Activated naive CD4-positive, alpha-beta T cell treated with Interleukin-2 at 50 U/mL for 16 hours (primary cell): ENCODE measurements around the gene CAMK4.
"Not testable (repeated sequence)": the region's sequence is repeated elsewhere in the genome, so short reads cannot be mapped to it uniquely, and the experiment has no call there.

Experiments
- DNase-seq: peaks from one replicate; pipeline ENCODE4 v3.0.0-alpha.2; 2020

CAMK4 gene

DNA sequence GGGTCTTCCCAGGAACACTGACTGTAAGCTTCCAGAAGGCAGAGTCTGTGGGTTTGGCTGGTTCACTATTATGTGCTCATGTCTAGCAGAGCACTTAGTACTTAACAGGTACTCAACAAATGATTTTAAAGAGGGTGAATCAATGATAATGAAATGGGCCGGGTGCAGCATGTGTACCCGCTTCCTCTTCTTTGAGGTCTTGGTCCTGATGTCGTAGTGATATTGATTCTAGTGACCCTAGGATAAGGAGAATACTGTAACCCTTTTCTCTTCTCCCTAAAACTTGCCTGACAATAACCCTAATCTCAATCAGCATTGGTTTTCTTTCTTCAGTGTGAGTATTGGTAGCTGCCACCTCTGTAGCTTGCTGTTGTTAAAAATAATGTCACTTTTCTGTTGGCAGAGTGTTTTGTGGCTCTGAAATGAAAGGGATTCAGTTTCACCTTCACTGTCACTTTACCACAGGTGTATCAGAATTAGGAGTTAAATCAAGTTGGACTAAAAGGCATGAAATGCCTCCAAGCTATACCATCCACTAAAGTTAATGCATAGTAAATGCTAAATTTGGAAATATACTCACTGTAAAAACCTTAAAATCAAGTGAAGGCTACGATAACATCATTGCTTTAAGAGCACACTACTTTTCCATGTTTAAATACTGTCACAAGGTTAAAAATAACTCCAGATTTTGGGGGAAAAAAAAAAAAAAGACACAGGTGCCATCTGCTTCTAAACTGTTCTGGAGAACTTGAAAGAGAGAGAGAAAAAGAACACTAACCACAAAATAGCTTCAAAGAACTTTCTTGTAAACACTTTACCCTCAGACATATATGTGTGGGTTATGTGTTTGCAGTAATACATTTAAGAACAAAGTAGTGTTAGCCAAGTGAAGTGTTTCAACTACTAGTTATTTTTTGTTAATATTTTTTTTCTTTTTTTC lies 6.0 kb downstream of the CAMK4 start:
- DNase-seq: no peak

DNA sequence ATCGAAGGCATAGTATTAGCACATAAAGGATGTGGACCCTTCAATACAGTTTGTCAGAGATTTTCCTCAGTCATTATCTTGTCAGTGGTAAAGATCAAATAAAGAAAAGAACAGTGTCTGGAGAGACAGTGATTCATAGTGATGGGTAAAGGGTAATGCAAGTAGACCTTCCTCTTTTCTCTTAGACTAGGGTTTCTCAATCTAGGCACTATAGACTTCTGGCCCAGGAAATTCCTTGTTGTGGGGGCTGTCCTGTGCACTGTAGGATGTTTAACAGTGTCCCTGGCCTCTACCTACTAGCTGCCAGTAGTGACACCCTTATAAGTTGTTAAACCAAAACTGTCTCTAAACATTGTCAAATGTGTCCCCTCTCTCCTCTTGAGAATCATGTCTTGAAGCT lies 6.9 kb downstream of the CAMK4 start:
- DNase-seq: no peak

DNA sequence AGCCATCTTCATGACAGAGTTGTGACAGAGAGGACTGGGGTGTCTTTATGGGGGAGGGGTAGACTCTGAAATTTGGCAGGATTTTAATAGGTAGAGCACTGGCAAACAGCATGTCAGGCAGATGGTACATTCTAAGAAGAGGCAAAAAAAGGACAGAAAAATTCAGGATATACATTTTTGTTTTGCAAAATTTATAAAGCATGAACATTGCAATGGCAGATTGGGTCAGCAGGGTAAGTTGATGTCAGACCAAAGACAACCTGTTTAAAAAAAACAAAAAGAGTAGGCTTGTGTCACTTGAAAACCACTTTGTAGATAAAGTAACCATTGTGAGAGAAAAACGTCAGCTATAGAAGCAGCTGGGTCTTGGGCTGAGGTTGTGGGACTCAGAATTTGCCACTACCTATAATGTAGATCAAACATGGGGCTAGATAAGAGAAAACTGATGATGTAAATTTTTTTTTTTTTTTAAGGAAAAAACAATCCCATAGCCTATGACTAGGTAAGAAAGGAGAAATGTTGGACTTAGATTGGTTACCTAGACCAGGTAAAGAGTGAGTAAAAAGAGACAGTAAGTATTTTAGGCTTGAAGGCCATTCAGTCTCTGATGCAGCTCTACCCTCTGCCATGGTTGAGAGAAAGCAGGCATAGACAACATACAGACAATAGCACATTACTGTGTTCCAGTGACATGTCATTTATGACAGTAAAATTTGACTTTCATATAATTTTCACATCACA lies 8.3 kb downstream of the CAMK4 start:
- DNase-seq: no peak

DNA sequence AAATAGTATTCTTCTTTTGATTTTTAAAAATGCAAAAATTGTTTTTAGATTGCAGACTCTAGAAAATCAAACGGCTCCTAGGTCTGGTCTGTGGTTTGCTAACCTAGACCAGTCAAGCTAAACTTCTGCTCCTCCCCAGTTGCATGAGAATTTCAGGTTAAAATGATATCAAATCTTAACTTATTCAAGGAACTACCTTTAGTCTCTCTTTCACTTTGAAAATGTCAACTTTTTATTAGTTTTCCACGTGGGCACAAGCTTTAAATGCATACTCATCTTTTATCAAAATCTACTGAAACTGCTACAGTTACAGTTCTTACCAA lies 8.8 kb downstream of the CAMK4 start:
- no peak for DNase-seq

DNA sequence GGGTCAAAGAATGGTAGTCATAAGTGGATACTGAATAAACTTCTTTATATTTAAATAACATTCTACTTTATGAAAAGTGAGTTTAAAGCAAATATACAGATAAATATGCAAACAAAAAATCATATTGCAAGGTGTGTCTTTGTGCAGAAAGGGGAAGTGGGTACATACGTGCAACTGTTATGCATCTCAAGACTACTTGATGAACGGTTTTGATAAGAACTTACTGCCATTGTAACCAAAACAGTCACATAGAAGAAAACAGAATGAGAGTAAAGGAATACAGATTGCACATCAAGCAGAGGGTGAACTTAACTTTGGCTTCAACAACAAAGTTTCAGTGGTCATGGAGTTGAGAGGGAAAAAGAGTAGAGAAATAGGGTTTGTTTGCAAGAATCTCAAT lies 9.9 kb downstream of the CAMK4 start:
- DNase-seq: no peak

DNA sequence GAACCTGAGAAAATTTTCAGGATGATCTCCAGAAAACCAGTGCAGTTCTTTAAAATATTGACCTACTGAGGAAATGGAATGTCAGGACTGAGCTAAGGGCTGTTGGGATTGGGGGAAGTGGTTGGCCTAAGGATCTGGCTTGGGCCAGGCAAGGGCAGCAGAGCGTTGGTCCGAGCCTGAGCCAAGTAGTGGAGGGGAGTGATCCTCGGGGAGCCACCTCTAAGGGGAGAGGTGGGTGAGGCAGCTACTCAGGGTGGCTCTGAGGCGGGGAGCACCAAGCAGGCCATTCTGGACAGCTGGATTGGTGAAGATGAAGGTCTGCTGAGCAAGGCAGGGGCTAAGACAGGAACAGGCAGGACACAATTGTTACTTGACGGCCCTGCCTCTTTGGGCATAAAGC lies 11.5 kb downstream of the CAMK4 start:
- no peak for DNase-seq

DNA sequence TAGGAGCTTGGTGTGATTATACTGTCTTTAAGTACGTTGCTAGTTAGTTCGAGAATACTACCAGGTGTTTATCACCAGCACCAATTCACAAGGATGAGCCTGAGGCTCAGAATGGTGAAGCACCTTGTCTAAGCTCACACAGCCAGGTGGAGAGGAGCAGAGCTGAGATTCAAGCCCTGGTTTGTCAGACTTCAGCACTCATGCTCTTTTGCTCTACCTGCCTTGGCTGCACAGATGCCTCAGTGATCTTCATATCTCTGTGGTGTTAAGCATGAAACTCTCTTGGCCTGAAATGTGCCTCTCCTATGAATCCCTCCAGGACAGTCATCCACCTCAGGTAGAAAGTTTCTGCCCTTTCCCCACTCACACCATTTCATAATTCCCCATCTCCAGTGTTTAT lies 12.2 kb downstream of the CAMK4 start:
- no peak for DNase-seq

DNA sequence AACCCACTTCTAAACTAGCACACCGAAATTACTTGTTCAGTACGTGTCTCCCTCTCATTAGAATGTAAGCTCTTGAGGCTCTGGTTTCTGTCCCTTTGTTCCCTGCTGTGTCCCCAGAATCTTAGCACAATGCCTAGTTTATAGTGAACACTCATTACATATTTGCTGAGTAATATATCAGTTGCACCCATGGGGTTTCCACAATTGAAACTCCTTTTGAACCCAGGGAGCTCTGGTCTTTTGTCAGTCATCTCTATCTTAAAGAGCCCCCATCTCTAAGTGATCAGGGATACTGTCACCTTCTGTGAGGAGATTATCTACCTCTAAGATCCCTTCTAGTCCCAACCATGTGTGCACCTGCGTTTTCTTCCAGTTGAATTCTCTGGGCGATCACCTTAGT lies 12.8 kb downstream of the CAMK4 start:
- DNase-seq: no peak

DNA sequence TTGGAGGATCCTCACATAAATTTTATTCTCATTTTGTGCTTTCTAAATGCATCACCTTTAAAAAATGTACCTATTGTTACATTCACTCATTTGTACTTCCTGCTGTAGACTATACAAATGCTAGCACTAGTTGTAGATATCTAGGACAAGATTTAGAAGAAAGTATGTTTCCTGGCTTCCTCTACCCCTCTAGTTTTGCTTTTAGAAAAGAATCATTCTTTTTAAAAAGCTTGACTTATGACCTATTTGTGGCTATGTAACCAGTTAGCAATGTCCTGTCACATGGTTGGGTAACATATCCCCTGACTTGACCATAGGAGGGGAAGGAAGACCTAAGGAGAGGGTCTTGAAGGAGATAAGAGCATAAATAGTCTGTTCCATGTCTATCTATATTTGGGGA lies 13.3 kb downstream of the CAMK4 start:
- DNase-seq: no peak

DNA sequence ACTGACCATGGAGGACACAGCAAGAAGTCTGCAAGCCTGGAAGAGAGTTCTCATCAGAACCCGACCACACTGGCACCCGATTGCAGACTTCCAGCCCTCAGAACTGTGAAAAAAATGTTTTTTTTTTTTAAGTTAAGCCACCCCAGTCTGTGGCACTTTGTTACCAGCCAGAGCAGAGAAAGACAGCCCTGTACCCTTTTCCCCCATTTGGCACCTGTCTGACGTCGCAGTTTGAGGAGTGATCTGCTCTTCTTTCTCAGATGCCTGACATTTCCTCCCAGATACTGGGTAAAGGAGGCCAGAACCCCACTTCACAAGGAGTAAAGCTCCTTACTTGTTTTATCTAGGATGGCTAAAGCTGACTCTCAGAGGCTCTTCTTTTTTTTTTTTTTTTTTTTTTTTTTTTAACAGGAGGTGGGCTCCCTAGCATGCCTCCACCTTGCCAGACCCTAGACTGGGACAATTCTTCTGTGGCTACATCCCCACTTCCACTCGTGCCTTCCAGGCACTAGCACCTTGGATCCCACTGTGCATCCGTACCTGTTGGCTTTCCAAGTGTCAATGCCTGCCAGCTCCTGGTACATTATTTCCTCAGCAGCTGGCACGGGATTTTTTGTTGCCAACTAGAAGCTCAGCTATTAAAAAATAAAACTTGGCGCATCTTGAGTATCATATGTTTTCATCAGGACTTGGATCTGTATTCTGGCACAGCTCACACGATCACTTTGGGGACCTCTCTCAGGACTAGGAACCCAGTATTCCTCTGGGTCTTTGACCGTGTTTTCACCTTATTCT lies 14.4 kb downstream of the CAMK4 start:
- no peak for DNase-seq

DNA sequence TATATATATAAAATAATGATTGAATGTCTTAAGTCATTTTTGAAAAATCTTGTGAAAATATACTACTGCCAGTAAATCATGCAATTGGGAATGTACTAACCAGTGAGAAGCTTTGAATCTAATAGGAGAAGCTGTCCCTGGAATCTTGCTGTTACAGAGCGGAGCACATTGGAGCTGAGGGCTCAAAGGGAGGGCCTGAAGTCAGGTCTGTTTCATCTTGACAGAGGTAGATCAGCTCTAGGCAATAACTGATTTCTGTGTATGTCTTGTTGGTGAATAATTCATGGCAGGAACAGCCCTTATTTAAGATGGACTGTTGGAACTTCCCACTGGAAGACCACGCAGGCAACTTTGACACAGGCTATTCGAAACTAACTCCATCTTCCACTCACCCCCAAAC lies 17.5 kb downstream of the CAMK4 start:
- no peak for DNase-seq

DNA sequence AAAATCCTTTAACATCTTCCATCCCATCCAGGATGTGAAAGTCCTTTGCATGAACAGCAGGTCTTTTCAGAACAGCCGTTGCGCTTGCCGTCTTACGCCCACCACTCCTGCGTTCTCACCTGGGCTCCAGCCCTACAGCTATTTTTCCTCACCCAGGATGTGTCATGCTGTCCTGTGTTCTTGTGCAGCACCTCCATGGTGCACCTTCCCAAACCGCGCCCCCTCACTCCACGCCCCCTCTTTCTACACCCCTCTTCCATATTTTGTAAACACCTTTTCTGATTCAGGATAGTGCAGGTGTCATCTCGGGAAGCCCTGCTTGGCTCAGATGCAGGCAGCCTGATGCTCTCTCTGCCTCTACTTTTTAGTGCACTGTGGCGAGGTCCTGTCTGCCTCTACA lies 18.4 kb downstream of the CAMK4 start:
- DNase-seq: no peak

DNA sequence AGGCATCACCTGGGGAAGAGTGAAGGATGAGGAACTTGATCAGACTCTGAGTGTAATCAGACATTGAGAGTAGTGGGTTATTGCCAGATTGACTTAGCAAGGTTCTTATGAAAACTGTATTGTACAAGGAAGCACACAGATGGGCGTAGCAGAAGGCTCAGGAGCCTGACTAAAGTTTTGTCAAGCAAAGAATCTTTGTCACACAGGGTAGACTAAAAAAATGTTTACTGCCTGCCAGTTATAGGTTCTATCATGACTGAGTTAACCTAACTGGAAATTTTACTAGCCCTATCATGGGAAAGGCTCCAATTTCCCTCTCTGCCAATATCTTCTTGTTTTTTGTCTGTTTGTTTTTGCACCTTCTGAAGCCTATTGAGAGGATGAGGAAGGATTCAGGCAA lies 19.1 kb downstream of the CAMK4 start:
- no peak for DNase-seq

DNA sequence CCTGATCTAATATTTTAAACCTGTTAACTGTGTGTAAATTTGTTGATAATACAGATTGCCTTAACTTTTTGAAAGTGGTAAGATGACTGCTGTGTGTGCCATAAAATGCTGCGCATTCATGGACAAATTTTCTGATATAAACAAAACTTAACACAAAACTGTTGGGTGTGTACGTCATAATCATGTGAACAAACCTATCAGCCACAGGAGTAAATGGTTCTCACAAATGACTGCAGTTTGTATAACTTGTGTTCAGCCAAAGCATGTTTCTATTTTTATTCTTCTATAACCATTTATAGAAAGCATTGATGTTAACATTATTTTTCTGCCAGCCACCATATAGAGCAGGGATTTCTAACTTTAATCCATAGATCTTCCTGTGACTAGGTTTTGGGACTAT lies 21.5 kb downstream of the CAMK4 start:
- no peak for DNase-seq

DNA sequence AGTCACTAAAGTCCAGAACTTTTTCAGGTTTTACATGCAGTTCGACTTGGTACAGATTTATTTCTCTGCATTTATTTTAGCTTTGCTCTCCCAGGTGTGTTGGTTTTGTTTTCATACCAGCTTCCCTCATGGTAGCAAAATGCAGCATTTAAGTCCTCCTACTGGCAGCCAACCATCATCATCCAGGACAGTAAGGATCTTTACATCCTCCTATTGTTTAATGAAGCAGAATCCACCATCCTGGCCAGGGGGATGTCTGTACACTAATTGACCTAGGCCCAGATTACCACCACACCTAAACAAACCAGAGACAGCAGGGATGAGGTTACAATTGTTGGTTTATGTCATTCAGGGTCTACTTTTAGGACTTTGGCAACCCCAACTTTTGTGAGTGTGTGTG lies 22.3 kb downstream of the CAMK4 start:
- DNase-seq: no peak

DNA sequence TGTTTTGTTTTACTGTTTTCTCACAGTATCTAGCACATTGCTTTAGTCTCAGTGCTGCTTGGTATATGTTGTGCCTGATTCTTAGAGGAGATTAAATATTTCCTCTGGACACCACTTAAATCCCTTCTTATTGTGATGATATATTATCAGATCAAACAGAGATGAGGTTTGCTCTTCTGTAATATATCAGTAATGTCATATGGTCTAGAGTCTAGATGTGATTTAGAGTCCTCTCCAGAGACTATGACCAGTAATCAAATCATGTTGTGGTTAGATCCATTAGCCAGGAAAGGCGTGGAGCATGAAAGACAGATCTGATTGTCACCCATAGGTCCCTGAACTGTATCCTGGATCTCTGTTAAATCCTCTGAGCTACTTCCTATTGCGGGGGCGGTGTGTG lies 24.4 kb downstream of the CAMK4 start:
- no peak for DNase-seq

DNA sequence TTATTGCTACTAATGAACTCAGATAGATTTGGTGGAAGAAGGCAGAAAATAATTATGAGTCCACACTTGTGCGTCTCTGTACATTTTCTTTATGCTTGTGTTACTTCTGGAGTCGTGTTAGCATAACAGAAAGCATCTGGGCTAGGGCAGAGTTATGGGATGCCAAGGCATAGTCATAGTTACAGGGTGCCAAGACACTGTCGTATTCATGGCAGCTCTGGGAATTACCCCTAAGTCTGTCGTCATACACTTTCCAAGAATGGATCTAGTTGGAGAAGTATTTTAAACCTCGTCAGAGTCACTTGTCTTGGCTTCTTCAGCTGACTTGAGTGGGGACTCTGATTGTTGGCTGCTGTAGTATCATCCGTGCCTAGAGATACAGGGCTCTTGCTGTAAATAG lies 27.7 kb downstream of the CAMK4 start:
- DNase-seq: no peak

DNA sequence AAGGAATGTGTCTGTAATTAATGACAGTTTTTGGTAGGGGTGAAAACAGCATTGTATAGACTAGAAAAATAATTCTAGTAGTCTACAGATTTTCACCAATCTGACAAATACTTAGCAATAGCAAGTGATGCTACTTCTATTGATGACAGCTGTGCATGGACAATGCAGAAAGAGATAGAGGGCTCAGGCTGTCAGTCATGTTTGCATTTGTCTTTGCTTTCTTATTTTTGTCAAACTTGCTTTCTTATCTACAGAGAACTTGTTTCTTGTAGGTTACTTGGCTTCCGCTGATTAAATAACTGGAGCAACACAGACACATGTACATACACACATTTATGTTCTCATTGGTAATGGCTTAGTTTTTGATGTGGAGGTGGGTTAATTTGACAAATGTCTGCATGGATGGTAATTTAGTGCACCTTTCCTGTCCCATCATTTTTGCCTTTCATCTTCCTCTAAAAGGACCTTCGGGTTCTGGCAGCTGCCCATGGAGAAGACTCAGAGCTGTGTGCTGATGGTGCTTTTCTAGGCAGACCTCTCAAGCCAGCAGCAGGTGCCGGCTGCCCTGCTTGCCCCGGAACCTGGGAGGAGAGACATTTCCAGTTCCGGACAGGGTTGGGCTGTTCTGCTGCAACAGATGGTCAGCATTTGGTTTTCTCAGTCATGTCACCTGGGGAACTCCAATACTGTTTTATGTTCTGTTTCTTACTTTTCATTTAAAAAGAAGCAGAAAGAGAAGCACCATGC lies 28.8 kb downstream of the CAMK4 start:
- DNase-seq: no peak

DNA sequence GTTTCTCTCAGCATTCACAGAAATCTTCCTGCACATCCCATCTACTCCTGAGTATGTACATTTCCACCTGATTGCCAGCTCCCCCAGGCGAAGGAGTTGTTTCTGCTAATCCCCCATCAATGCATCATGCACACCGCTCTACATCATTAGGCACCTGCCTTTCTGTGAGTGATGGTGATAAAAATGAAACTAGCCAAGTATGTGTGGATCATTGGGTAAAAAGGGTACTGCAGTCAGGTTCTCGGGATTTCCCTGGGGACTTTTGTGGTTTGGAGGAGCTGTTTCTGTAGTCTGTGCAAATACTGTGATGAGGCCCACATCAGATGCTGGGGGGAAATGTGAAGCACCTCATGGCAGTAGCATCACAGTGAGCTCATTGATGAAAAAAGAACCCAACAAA lies 30.4 kb downstream of the CAMK4 start:
- DNase-seq: peak; percentile 81

DNA sequence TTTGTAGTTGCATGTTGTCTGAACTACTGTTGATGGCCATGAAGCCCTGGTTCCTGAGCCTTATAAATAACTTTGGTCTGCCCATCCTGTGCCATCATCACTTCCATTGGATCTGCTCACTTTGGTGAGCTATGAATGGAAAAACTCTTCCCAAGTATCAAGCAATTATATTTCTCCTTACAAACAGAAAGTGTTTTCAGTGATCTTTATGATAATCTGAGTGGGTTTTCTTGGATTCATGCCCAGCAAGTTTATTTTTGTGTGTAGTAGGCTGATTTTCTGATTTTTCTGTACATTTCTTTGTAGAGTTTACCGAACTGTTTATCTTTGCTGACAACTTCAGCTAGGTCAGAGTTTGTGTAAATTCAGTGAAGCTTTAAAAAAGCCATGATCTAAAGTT lies 31.0 kb downstream of the CAMK4 start:
- DNase-seq: no peak

DNA sequence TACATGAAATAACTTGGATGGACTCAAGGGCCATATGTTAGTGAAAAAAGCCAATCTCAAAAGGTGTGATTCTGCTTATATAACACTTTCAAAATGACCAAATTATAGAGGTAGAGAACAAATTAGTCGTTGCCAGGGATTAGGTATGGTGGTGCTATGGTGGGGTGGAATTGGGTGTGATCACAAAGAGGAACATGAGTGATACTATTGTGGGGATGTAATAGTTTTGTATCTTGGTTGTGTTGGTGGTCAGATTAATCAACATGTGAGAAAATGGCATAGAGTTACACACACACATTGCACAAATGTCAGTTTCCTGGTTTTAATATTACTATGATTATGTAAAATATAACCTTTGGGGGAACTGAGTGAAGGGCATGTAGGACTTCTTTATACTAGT lies 31.9 kb downstream of the CAMK4 start:
- no peak for DNase-seq

DNA sequence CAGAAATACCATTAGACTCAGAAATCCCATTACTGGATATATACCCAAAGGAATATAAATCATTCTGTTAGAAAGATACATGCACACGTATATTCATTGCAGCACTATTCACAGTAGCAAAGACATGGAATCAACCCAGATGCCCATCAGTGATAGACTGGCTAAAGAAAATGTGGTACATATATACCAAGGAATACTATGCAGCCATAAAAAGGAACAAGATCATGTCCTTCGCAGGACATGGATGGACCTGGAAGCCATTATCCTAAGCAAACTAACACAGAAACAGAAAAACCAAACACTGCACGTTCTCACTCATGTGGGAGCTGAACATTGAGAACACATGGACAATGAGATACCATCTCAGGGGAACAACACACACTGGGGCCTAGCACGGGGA lies 33.4 kb downstream of the CAMK4 start:
- DNase-seq: not testable (repeated sequence)

DNA sequence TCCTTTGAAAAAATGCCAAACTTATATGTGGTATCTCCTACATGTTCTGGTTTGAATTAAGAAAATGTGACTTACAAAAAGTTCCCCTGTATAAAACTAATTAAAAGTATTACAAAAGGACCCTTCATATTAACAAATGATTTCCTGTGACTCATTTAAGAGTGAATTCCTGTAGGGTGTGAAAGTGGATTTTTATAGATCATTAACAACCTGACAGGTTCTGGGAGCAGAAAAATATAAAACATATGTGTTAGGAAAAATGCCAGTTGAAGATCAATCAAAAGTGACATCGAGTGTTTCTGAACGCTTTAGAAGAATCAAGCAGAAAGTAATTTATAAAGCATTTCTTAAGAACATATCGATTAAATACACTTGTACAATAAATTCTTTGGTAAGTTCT lies 35.5 kb downstream of the CAMK4 start:
- DNase-seq: no peak
